GM12864 (cell line): ENCODE results near the gene ASB2.

ENCODE experiments used
- DNase-seq: peaks from one replicate; pipeline ENCODE4 v3.0.0-alpha.2; 2011; ENCODE audit warnings: low read depth
- H3K4me3 ChIP-seq: 2 replicates; pipeline ENCODE4 v1.5.1; 2011; ENCODE audit warnings: mild to moderate bottlenecking, low read depth, low read length, control low read depth
- TF ChIP-seq, protein P1 (sequence below): IDR thresholded peaks from 2 replicates; pipeline ENCODE4 v1.5.1; 2011; ENCODE audit warnings: low read depth, mild to moderate bottlenecking, moderate library complexity, low read length, control low read depth, inconsistent platforms; ENCODE audit errors: missing control alignments

Gene ASB2

DNA sequence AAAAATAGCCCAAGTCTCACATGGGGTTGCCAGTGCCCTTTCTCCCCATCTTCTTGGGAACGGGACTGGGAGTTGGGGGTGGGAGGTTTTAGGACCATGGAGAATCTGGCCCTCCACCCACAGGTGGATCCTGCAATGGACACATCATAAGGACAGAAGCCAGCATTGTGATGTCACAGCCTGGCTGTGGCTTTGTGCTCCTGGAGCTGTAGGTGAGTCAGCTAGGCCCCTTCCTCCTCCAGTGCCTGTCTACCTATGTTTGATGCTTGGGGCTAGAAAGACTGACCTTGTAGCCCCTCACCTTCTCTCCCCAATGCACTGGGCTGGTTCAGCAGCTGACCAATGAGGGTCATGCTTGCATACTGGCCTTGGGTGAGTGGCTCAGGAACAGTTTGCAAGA lies 20.7 kb upstream of the ASB2 start, which contains the start of gene CCDC197:
Gene CCDC197, plus strand, starts transcription at position 220 of the 400 bp plus-strand sequence. CDS start 831 bp downstream, outside the sequence.
- DNase-seq = no peak
- TF ChIP-seq, protein P1, sequence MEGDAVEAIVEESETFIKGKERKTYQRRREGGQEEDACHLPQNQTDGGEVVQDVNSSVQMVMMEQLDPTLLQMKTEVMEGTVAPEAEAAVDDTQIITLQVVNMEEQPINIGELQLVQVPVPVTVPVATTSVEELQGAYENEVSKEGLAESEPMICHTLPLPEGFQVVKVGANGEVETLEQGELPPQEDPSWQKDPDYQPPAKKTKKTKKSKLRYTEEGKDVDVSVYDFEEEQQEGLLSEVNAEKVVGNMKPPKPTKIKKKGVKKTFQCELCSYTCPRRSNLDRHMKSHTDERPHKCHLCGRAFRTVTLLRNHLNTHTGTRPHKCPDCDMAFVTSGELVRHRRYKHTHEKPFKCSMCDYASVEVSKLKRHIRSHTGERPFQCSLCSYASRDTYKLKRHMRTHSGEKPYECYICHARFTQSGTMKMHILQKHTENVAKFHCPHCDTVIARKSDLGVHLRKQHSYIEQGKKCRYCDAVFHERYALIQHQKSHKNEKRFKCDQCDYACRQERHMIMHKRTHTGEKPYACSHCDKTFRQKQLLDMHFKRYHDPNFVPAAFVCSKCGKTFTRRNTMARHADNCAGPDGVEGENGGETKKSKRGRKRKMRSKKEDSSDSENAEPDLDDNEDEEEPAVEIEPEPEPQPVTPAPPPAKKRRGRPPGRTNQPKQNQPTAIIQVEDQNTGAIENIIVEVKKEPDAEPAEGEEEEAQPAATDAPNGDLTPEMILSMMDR = no peak
- H3K4me3 ChIP-seq = no peak within 1 kb of the TSS

GRCh38 chr14:93996130-93996695 lies 19.8 kb upstream of the ASB2 start:
- TF ChIP-seq, protein P1 = no peak
- no peak overlapping the region for H3K4me3 ChIP-seq
- no peak for DNase-seq

DNA sequence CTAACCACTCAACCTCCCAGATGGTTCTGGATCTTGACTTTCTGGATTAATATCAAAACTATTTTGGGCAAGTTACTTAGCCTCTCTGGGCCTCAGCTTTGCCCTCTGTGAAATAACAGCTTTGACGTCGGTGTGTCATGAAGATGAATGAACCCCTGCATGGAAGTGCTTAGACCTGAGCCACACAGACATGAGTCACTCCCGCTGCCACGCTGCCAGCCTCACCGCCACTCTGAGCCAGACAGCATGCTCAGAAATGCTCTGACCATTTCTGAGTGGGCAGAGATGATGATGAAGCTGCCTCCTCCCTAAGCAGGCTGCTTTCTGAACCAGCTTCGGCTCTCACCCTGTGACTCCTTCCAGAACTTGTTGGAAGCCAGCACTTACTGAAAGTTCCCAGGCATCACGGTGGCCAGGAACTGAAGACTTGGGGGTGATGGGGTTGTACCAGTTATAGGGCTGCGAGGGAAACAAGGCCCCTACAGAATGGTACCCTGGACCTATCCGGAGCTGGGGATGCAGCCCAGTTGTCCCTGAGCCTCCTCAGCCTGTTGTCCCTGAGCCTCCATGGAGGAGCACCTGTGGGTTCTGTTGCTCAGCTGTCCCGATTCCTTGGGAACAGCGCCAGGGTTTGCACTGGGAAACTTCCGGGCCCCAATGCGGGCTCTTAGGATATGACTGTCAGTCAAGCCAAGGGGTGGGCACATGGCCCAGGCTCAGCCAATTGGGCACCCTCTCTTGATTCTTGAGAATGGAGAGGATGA lies 18.7 kb upstream of the ASB2 start:
- DNase-seq = no peak
- TF ChIP-seq, protein P1 = no peak
- H3K4me3 ChIP-seq = no peak overlapping the region

DNA sequence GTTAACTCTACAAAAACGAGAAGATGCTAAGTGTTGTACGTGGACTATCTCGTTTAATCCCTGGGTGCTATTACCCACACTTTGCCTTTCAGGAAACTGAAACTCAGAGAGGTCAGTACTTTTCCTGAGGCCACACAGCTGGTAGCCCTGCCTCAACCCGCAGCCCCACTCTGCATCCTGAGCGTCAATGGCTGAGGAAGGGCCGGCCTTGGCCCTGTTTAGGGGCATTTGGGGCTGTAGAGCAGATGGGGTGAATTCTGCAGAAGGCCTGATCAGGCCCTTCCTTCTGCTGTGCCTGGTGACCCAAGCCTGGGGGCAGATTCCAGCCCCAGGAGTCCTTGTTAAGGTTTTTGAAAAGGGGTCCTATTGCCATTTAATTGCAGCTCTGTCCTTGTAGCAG lies 17.0 kb upstream of the ASB2 start:
- TF ChIP-seq, protein P1 = no peak
- no peak for DNase-seq
- no peak overlapping the region for H3K4me3 ChIP-seq

DNA sequence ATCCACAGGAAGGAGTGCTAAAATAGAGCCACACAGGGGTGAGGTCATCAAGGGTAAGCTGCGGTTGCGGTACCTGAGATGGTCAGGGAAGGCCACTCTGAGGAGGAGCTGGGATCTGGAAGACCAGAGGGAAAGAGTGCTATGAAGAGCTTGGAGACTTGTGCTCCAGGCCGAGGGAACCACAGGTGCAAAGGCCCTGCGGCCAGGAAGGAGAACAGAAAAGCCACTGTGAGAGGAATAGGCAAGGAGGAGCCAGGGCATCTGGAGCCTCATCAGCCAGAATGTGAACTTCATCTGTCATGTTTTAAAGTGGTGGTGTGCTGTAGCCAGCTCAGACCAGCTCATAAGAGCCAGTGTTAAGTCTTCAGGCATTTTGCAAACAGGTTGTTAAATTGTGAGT lies 15.3 kb upstream of the ASB2 start:
- H3K4me3 ChIP-seq = no peak overlapping the region
- TF ChIP-seq, protein P1 = no peak
- no peak for DNase-seq

- DNase-seq = no peak
- H3K4me3 ChIP-seq = no peak overlapping the region
- TF ChIP-seq, protein P1 = no peak
These were observed 14.8 kb upstream of the ASB2 start for GRCh38 chr14:93991212-93991611.
